ENCODE measurements around the gene SEPTIN5.
"Not testable (repeated sequence)": the region's sequence is repeated elsewhere in the genome, so short reads cannot be mapped to it uniquely, and the experiment has no call there.

Gene SEPTIN5

DNA sequence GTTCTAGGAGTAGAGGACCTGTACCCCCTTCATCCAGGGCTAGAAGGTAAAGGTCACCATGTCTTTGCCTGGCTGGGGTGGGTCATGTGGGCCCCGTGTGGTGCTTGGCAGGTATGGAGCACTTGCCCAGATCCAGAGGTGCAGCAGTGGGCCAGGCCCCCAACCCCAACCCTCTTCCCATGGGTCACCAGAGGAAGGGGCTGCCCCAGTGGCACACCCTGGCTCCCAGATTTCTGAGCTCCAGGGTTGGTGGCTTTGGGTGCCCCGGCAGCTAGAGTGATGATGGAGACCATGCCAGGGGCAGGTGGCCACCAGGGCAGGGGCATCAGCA, 6.7 kb downstream of the SEPTIN5 start:
- no peak for DNase-seq

GRCh38 chr22:19721330-19722177, 7.3 kb downstream of the SEPTIN5 start:
- no peak for DNase-seq

GRCh38 chr22:19722178-19722981, 8.1 kb downstream of the SEPTIN5 start:
- DNase-seq: no peak

- DNase-seq: no peak
Measured at GRCh38 chr22:19722982-19723231, 8.6 kb downstream of the SEPTIN5 start.

GRCh38 chr22:19723232-19723982, 9.1 kb downstream of the SEPTIN5 start, which contains the start of gene GP1BB:
TSS of gene GP1BB (plus strand) at chr22:19723539. CDS start at chr22:19723570, 31 bp downstream.
- peak; percentile 62 for DNase-seq

- DNase-seq: peak; percentile 65
Measured at GRCh38 chr22:19723983-19724827, 9.9 kb downstream of the SEPTIN5 start.

DNA sequence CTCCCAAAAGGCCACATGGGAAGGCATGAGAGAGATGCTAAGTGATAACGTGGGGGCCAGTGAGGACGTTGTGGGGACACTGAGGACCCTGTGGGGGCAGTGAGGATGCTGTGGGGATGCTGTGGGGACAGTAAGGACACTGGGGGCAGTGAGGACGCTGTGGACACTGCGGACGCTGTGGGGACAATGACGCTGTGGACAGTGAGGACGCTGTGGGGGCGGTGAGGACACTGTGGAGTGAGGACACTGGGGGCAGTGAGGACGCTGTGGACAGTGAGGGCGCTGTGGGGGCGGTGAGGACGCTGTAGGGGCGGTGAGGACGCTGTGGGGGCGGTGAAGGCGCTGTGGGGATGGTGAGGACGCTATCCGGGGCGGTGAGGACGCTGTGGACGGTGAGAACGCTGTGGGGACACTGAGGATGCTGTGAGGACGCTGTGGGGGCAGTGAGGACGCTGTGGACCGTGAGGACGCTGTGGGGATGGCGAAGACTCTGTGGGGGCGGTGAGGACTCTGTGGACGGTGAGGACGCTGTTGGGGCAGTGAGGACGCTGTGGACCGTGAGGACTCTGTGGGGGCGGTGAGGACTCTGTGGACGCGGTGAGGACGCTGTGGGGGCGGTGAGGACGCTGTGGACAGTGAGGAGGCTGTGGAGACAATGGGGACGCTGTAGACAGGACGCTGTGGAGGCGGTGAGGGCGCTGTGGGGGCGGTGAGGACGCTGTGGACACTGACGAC, 10.8 kb downstream of the SEPTIN5 start:
- DNase-seq: no peak

DNA sequence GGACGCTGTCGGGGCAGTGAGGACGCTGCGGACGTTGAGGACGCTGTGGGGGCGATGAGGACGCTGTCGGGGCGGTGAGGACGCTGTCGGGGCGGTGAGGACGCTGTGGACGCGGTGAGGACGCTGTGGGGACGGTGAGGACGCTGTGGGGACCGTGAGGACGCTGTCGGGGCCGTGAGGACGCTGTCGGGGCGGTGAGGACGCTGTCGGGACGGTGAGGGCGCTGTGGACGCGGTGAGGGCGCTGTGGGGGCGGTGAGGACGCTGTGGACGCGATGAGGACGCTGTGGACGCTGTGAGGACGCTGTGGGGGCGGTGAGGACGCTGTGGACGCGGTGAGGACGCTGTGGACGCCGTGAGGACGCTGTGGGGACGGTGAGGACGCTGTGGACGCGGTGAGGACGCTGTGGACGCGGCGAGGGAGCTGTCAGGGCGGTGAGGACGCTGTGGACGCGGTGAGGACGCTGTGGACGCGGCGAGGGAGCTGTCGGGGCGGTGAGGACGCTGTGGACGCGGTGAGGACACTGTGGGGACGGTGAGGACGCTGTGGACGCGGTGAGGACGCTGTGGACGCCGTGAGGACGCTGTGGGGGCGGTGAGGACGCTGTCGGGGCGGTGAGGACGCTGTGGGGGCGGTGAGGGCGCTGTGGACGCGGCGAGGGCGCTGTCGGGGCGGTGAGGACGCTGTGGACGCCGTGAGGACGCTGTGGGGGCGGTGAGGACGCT, 11.9 kb downstream of the SEPTIN5 start:
- not testable (repeated sequence) for DNase-seq

- no peak for DNase-seq
Measured at GRCh38 chr22:19727310-19728150, 13.2 kb downstream of the SEPTIN5 start.

GRCh38 chr22:19728271-19728670, 14.0 kb downstream of the SEPTIN5 start:
- DNase-seq: no peak

DNA sequence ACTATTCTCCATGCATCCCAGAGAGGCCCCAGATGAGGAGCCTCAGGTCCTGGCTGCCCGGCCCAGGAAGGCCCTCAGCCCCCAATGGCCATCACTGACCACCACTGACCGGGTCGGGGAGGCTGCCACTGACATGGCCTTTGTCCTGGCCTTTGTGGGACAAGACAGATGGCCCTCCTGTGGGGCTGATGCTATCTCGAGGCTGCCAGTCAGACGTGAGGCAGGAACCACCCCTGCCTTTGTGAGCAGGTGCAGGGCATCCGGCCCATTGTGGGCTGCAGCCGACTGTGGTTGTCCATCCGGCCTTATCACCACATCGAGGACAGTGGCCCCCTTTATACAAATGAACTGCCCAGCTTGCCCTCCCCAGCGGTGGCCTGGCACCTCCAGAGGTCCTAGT, 14.5 kb downstream of the SEPTIN5 start:
- DNase-seq: no peak

DNA sequence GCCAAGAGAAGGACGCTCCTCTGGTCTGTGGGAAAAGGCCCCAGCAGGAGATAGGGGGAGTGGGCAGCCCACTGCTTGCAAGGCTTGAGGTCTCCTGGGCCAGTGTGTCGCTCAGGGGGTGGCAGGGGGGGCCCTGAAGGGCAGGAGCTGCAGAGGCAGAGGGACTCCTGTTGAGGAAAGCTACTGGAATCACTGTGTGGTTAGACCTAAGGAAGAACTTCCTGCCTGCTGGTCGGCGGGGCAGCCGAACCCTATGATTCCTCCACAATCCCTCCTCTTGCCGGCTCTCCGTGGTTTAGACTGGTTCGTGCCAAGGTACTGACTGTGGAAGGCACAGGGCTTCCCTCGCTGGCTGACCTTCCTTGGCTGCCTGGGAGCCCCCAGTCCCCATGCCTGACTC, 15.2 kb downstream of the SEPTIN5 start:
- DNase-seq: no peak

DNA sequence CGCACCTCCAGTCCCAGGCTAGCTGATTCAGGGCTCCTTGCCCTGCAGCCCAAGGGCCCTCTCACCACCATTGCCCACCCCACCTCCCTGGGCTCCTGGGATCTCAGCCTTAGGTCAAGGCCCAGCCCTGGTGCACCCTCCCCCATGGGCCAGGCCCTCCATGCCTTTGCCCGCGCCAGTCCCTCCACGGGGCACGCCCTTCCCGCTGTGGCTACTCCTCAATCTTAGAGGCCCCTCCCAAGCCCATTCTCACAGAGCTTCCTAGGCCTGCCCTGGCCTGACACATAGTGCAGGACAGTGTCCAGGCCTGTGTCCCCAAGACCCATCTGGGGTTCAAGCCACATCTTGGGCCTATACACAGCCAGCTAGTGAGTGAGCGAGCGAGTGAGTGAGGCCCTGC, 15.9 kb downstream of the SEPTIN5 start:
- DNase-seq: no peak

DNA sequence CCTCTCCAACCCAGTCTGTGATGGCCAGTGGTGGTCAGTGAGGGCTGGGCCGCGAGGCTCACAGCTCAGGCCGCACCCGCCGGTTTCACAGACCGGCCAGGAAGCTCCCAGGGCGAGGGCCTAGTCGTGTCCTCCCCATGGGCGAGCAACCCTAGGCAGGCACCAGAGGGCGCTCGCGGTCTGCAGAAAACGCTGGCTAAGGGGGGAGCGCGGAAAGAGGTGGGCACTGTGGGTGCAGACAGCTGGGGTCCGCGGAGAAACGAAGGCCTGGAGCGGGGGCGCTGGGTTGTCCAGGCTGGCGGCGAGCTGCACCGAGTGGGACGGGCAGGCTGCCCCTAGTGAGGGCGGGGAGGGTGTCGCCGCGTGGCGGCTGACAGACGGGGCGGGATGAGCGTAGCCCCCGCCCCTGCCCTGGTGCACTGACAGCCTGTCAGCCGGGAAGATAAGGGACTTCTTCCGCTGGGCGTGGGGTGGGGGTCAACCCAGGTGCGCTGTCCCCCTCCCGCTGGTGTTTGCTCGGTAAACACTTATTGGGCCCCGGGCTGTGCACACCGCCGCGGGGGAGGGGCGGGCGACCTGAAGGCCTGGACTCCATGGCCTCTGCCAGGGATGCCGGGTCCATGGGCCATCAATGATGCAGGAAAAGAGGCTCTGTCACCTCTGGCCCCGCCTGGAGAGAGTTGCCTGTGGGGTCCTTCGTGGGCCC, 16.5 kb downstream of the SEPTIN5 start:
- peak; percentile 96 for DNase-seq

GRCh38 chr22:19731361-19732135, 17.2 kb downstream of the SEPTIN5 start:
- DNase-seq: no peak

DNA sequence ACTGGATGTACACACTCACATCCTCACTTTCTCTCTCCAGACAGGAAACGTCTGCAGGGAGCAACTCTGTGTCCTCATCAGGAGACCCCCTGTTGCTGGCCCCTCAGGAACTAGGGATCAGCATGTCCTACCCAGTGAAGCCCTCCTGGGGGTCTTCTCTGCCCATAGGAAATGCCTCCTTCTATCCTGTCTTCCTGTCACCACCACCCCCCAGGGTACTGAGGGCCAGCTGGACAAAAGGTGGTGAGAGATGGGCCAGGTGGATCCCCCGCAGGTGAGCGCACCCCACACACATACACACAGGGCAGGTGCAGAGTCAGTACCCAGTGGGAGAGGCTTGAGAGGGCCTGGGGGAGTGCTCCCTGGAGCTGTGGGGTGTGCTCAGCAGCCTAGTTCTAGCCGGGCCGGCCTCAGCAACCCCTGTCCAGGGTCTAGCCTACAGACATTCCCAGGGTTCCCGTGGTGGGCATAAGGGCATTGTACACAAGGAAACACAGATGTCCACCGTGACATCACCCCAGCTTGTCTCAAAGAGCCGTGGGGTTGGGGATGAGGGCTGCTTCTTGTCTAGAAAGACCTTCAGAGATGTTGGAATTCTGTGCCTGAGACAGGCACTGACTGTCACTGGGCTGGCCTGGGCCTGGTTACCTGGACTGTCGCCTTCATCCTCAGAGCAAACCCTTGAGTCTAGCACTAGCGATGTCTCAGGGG, 18.3 kb downstream of the SEPTIN5 start:
- DNase-seq: no peak

- no peak for DNase-seq
Measured at GRCh38 chr22:19733755-19734154, 19.5 kb downstream of the SEPTIN5 start.

GRCh38 chr22:19734163-19734562, 19.9 kb downstream of the SEPTIN5 start:
- no peak for DNase-seq
